PC-3 (cell line): ENCODE data around the gene SV2C. TPM values are rescaled to one million over a fixed set of nuclear protein-coding genes. Genes with fewer than 3 reads are reported as not detected.
A peak's percentile ranks its signal among the peaks of the same experiment; 100 is the strongest.

ENCODE experiments used
- ATAC-seq: fragments of 200-7000 bp; cut with Tn5 transposase; 2 replicates; pipeline ENCODE4 v1.9.1; 2020; ENCODE audit warnings: mild to moderate bottlenecking, moderate library complexity
- BruUV-seq: library from RNA; stranded (reverse); fragments of 400-500 nt; replicated peaks from 2 replicates; lab custom pipeline; 2021; lab: Mats Ljungman, UMichigan
- CTCF ChIA-PET: fragments of 300-600 bp; sonication (Branson Sonifier 250); formaldehyde crosslinking; loops from one replicate; lab custom pipeline; 2022; ENCODE audit warnings: antibody characterized with exemption; lab: Charles Lee
- POLR2A ChIA-PET: fragments of 300-600 bp; sonication (Branson Sonifier 250); formaldehyde crosslinking; loops from one replicate; lab custom pipeline; 2022; ENCODE audit warnings: antibody characterized with exemption; ENCODE audit not compliant: unreplicated experiment; lab: Charles Lee
- DNase-seq: peaks from one replicate; pipeline ENCODE4 v3.0.0-alpha.2; 2015
- H2AFZ ChIP-seq: fragments of 300-600 bp; sonication (generic); 2 replicates; pipeline ENCODE4 v1.6.0; 2016; ENCODE audit warnings: antibody characterized with exemption, low read length
- H3F3A ChIP-seq: fragments of 300-600 bp; sonication (generic); one replicate; pipeline ENCODE4 v1.6.0; 2017; ENCODE audit warnings: antibody characterized with exemption, low read length, control low read depth, mild to moderate bottlenecking; ENCODE audit not compliant: unreplicated experiment
- H3K27ac ChIP-seq: fragments of 300-600 bp; sonication (generic); 2 replicates; pipeline ENCODE4 v1.5.1; 2016; ENCODE audit warnings: mild to moderate bottlenecking, low read length
- H3K27me3 ChIP-seq: fragments of 300-600 bp; sonication (generic); 2 replicates; pipeline ENCODE4 v1.6.1; 2016; ENCODE audit warnings: low read length, mixed read lengths
- H3K36me3 ChIP-seq: fragments of 300-600 bp; sonication (generic); 2 replicates; pipeline ENCODE4 v1.6.1; 2016; ENCODE audit warnings: low read depth, mixed run types, low read length, mixed read lengths
- H3K4me1 ChIP-seq: fragments of 300-600 bp; sonication (generic); 2 replicates; pipeline ENCODE4 v1.5.1; 2016; ENCODE audit warnings: low read length; ENCODE audit not compliant: insufficient read depth
- H3K4me2 ChIP-seq: fragments of 300-600 bp; sonication (generic); 2 replicates; pipeline ENCODE4 v1.6.0; 2016; ENCODE audit warnings: low read length
- H3K4me3 ChIP-seq: fragments of 300-600 bp; sonication (generic); 2 replicates; pipeline ENCODE4 v1.5.1; 2016; ENCODE audit warnings: mild to moderate bottlenecking, low read length, mixed read lengths
- H3K79me2 ChIP-seq: fragments of 300-600 bp; sonication (generic); 2 replicates; pipeline ENCODE4 v1.6.1; 2017; ENCODE audit warnings: low read length, mixed read lengths
- H3K9ac ChIP-seq: fragments of 300-600 bp; sonication (generic); 2 replicates; pipeline ENCODE4 v1.6.0; 2016; ENCODE audit warnings: mild to moderate bottlenecking, low read length
- H3K9me2 ChIP-seq: fragments of 300-600 bp; sonication (generic); replicated peaks from 2 replicates; pipeline ENCODE4 v1.6.1; 2016; ENCODE audit warnings: mixed run types, low read length, mixed read lengths
- H3K9me3 ChIP-seq: fragments of 300-600 bp; sonication (generic); 2 replicates; pipeline ENCODE4 v1.6.1; 2016; ENCODE audit warnings: low read length, mixed read lengths
- H4K20me1 ChIP-seq: fragments of 300-600 bp; sonication (generic); 2 replicates; pipeline ENCODE4 v1.6.1; 2016; ENCODE audit warnings: low read length, mixed read lengths
- CTCF ChIP-seq: fragments of 300-600 bp; sonication (generic); conservative IDR thresholded peaks from 2 replicates; pipeline ENCODE4 v1.5.1; 2017; ENCODE audit warnings: antibody characterized with exemption, low read depth, mild to moderate bottlenecking, low read length
- EZH2 ChIP-seq: fragments of 300-600 bp; sonication (generic); IDR thresholded peaks from one replicate; pipeline ENCODE4 v1.6.1; 2017; ENCODE audit warnings: antibody characterized with exemption, mild to moderate bottlenecking, low read length; ENCODE audit not compliant: unreplicated experiment
- EZH2phosphoT487 ChIP-seq: fragments of 300-600 bp; sonication (generic); IDR thresholded peaks from 2 replicates; pipeline ENCODE4 v1.6.1; 2018; ENCODE audit warnings: mild to moderate bottlenecking, antibody characterized with exemption, low read length, borderline replicate concordance
- intact Hi-C: fragments of 100-400 bp; cut with micrococcal nuclease; formaldehyde crosslinking; loops from 2 replicates; pipeline ENCODE4 v1.9.0; 2023
- total RNA-seq: library from RNA; depleted of rRNA; stranded (reverse); fragments of >200 nt; gene quantifications from 2 replicates; pipeline ENCODE4 v1.2.3, GENCODE V29; 2014

Gene SV2C
- total RNA-seq, 1 experiment from 2014 or later: not detected

- no peak for TF ChIP-seq EZH2
- no peak for TF ChIP-seq CTCF
- no peak for TF ChIP-seq EZH2phosphoT487
- POLR2A ChIA-PET: no interaction called here
Observed at GRCh38 chr5:76250463-76250862, 167.3 kb downstream of the SV2C start.

GRCh38 chr5:76251656-76252055, 168.5 kb downstream of the SV2C start:
- Histone ChIP-seq H4K20me1 (no peaks in the 10 kb centered on the region), H3F3A (no peaks in the 10 kb centered on the region), H3K4me1 (no peaks in the 10 kb centered on the region), H3K9ac (no peak overlapping the region), H2AFZ (no peak overlapping the region), H3K4me2 (no peak overlapping the region), H3K36me3 (no peaks in the 10 kb centered on the region), H3K27ac (no peak overlapping the region), H3K79me2 (no peaks in the 10 kb centered on the region), H3K27me3 (no peaks in the 10 kb centered on the region), H3K9me2 (no peaks in the 10 kb centered on the region), H3K9me3 (no peaks in the 10 kb centered on the region), H3K4me3 (no peak overlapping the region)
- intact Hi-C loops: loop anchor here (10.0 kb wide), 1 partner anchor 1577 kb away; no protein-coding TSS in a partner anchor
- TF ChIP-seq EZH2phosphoT487 (no peak), CTCF (no peak), EZH2 (no peak)
- DNase-seq (no peak), ATAC-seq (no peak)
- ChIA-PET CTCF (no interaction called here), POLR2A (no interaction called here)
- BruUV-seq: no TSS peak

More at GRCh38 chr5:76250463-76250862, 167.3 kb downstream of the SV2C start:
- no peaks in the 10 kb centered on the region for H3K36me3 ChIP-seq
- DNase-seq (no peak), ATAC-seq (no peak)
- BruUV-seq: no TSS peak
- H3K4me3 ChIP-seq: no peak overlapping the region
- no peak overlapping the region for H3K4me2 ChIP-seq
- CTCF ChIA-PET: no interaction called here
- no peaks in the 10 kb centered on the region for H3K27me3 ChIP-seq
- H4K20me1 ChIP-seq: no peaks in the 10 kb centered on the region
- H3K9me2 ChIP-seq: no peaks in the 10 kb centered on the region
- no peaks in the 10 kb centered on the region for H3K9me3 ChIP-seq
- intact Hi-C loops: loop anchor here (10.0 kb wide), 1 partner anchor 1576 kb away; no protein-coding TSS in a partner anchor
- no peaks in the 10 kb centered on the region for H3K79me2 ChIP-seq
- H3K4me1 ChIP-seq: no peaks in the 10 kb centered on the region
- no peak overlapping the region for H3K9ac ChIP-seq
- H3F3A ChIP-seq: no peaks in the 10 kb centered on the region
- H3K27ac ChIP-seq: no peak overlapping the region
- H2AFZ ChIP-seq: no peak overlapping the region

GRCh38 chr5:76252437-76252836, 169.3 kb downstream of the SV2C start:
- BruUV-seq: no TSS peak
- Histone ChIP-seq H4K20me1 (no peaks in the 10 kb centered on the region), H3K9me3 (no peaks in the 10 kb centered on the region), H3K4me1 (no peaks in the 10 kb centered on the region), H3K4me2 (no peak overlapping the region), H3K4me3 (no peak overlapping the region), H3K9me2 (no peaks in the 10 kb centered on the region), H3K27me3 (no peaks in the 10 kb centered on the region), H3K9ac (no peak overlapping the region), H3K79me2 (no peaks in the 10 kb centered on the region), H3K27ac (no peak overlapping the region), H2AFZ (no peak overlapping the region), H3F3A (no peaks in the 10 kb centered on the region), H3K36me3 (no peaks in the 10 kb centered on the region)
- intact Hi-C loops: loop anchor here (10.0 kb wide), 1 partner anchor 1578 kb away; no protein-coding TSS in a partner anchor
- no peak for TF ChIP-seq EZH2
- no peak for TF ChIP-seq EZH2phosphoT487
- no peak for TF ChIP-seq CTCF
- ATAC-seq (no peak), DNase-seq (peak; percentile 22)
- ChIA-PET CTCF (no interaction called here), POLR2A (no interaction called here)
